GM23338 (cell line): ENCODE data around the gene MAST4. TPM values are rescaled to one million over a fixed set of nuclear protein-coding genes. Genes with fewer than 3 reads are reported as not detected.

Source experiments
- ATAC-seq: fragments of 200-7000 bp; cut with Tn5 transposase; 3 replicates; pipeline ENCODE4 v1.9.1; 2020
- DNase-seq: peaks from one replicate; pipeline ENCODE4 v3.0.0-alpha.2; 2015; ENCODE audit warnings: low spot score
- H2AFZ ChIP-seq: fragments of 200-600 bp; sonication (generic); 2 replicates; pipeline ENCODE4 v1.8.0; 2016; ENCODE audit warnings: antibody characterized with exemption, mild to moderate bottlenecking, moderate library complexity
- H3F3A ChIP-seq: fragments of 200-600 bp; sonication (generic); replicated peaks from 2 replicates; pipeline ENCODE4 v1.8.0; 2017; ENCODE audit warnings: antibody characterized with exemption, mixed run types, low read depth
- H3K27ac ChIP-seq: fragments of 200-600 bp; sonication (generic); 2 replicates; pipeline ENCODE4 v1.6.1; 2016; ENCODE audit warnings: low read depth
- H3K27me3 ChIP-seq: fragments of 200-600 bp; sonication (generic); 2 replicates; pipeline ENCODE4 v1.8.0; 2016; ENCODE audit warnings: mild to moderate bottlenecking, mixed run types, moderate library complexity; ENCODE audit not compliant: insufficient read depth
- H3K36me3 ChIP-seq: fragments of 200-600 bp; sonication (generic); 2 replicates; pipeline ENCODE4 v1.8.0; 2016; ENCODE audit warnings: mild to moderate bottlenecking; ENCODE audit not compliant: insufficient read depth
- H3K4me1 ChIP-seq: fragments of 200-600 bp; sonication (generic); 2 replicates; pipeline ENCODE4 v1.8.0; 2016; ENCODE audit warnings: mild to moderate bottlenecking, moderate library complexity; ENCODE audit not compliant: insufficient read depth
- H3K4me2 ChIP-seq: fragments of 200-600 bp; sonication (generic); 2 replicates; pipeline ENCODE4 v1.7.1; 2017; ENCODE audit warnings: mixed run types
- H3K4me3 ChIP-seq: fragments of 200-600 bp; sonication (generic); 2 replicates; pipeline ENCODE4 v1.6.1; 2016; ENCODE audit warnings: mixed run types
- H3K79me2 ChIP-seq: fragments of 200-600 bp; sonication (generic); replicated peaks from 2 replicates; pipeline ENCODE4 v1.8.0; 2017; ENCODE audit warnings: mild to moderate bottlenecking; ENCODE audit not compliant: insufficient read depth
- H3K9me2 ChIP-seq: fragments of 200-600 bp; sonication (generic); 2 replicates; pipeline ENCODE4 v1.8.0; 2017; ENCODE audit not compliant: insufficient read depth
- H4K20me1 ChIP-seq: fragments of 200-600 bp; sonication (generic); replicated peaks from 2 replicates; pipeline ENCODE4 v1.8.0; 2017; ENCODE audit warnings: mild to moderate bottlenecking; ENCODE audit not compliant: insufficient read depth
- H3K27ac Mint-ChIP-seq: 2 replicates; pipeline ENCODE4 v1.8.0; 2020; ENCODE audit warnings: inconsistent platforms, mild to moderate bottlenecking, moderate library complexity, mixed read lengths
- H3K27me3 Mint-ChIP-seq: 3 replicates; pipeline ENCODE4 v1.8.0; 2022; ENCODE audit warnings: low read depth, mild to moderate bottlenecking, moderate library complexity, mixed read lengths, inconsistent platforms; ENCODE audit not compliant: insufficient read depth, poor library complexity
- H3K36me3 Mint-ChIP-seq: 3 replicates; pipeline ENCODE4 v1.8.0; 2021; ENCODE audit warnings: low read depth, mild to moderate bottlenecking, inconsistent platforms, moderate library complexity, mixed read lengths
- H3K4me1 Mint-ChIP-seq: 3 replicates; pipeline ENCODE4 v1.8.0; 2020; ENCODE audit warnings: mild to moderate bottlenecking, inconsistent platforms, mixed read lengths
- H3K4me3 Mint-ChIP-seq: 3 replicates; pipeline ENCODE4 v1.8.0; 2021; ENCODE audit warnings: moderate library complexity, mild to moderate bottlenecking, inconsistent platforms, mixed read lengths
- H3K9me3 Mint-ChIP-seq: 3 replicates; pipeline ENCODE4 v1.8.0; 2020; ENCODE audit warnings: moderate library complexity, mild to moderate bottlenecking, inconsistent platforms, mixed read lengths
- EZH2 ChIP-seq: fragments of 200-600 bp; sonication (generic); IDR thresholded peaks from one replicate; pipeline ENCODE4 v1.8.0; 2017; ENCODE audit warnings: antibody characterized with exemption, mild to moderate bottlenecking, low read depth; ENCODE audit not compliant: unreplicated experiment
- EZH2phosphoT487 ChIP-seq: fragments of 200-600 bp; sonication (generic); IDR thresholded peaks from one replicate; pipeline ENCODE4 v1.8.1; 2018; ENCODE audit warnings: antibody characterized with exemption; ENCODE audit not compliant: unreplicated experiment
- JUNB ChIP-seq: IDR thresholded peaks from one replicate; pipeline ENCODE4 v1.6.1; 2016; ENCODE audit warnings: antibody characterized with exemption; ENCODE audit not compliant: unreplicated experiment
- NANOG ChIP-seq: IDR thresholded peaks from 2 replicates; pipeline ENCODE4 v1.6.1; 2016; ENCODE audit warnings: antibody characterized with exemption, borderline replicate concordance
- POLR2AphosphoS5 ChIP-seq: IDR thresholded peaks from 2 replicates; pipeline ENCODE4 v1.6.1; 2016; ENCODE audit warnings: antibody characterized with exemption, low read depth
- STAT1 ChIP-seq: IDR thresholded peaks from one replicate; pipeline ENCODE4 v1.6.1; 2016; ENCODE audit warnings: antibody characterized with exemption; ENCODE audit not compliant: unreplicated experiment
- ZNF114 ChIP-seq: fragments of 250-450 bp; sonication (Bioruptor Pico); IDR thresholded peaks from 2 replicates; pipeline ENCODE4 v1.5.0; 2020; ENCODE audit warnings: mild to moderate bottlenecking, moderate library complexity
- polyA plus RNA-seq: library from polyadenylated mRNA; unstranded; fragments of >200 nt; fragmentation: Nextera tagmentation; extraction: Ambion mirVana; gene quantifications from 2 replicates; pipeline ENCODE4 v1.2.1, GENCODE V29; 2016
- total RNA-seq: library from RNA; depleted of rRNA; stranded (reverse); fragments of >200 nt; shearing (Covaris generic); gene quantifications from 2 replicates; pipeline ENCODE4 v1.2.3, GENCODE V29; 2014
- TF ChIP-seq, protein P1 (sequence below): IDR thresholded peaks from 2 replicates; pipeline ENCODE4 v1.6.1; 2016; ENCODE audit warnings: antibody characterized with exemption

MAST4 gene
- total and polyA plus RNA-seq, 2 experiments from 2014 or later, result 3.6 to 8.5 TPM

DNA sequence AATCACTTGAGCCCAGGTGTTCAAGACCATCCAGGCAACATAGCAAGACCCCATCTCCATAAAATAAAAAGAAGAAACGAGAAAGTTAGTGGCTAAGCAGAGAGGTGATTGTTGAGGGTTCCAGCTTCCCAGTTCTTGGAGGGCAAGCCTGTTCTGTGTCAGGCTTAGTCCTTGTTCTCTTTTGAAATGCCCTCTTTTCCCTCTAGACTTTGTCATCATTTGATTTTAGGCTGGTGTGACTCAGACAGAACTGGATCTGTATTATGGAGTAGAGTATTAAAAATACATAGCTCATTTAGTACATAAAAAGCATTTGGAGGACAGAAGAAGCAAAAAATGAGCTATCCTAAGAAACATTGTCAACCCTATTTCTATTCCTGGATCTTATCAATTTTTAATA is 441.0 kb downstream of the MAST4 start (continued):
- TF ChIP-seq STAT1 (no peak), POLR2AphosphoS5 (no peak), ZNF114 (CRISPR knock-in tag) (no peak), NANOG (no peak), JUNB (no peak), EZH2phosphoT487 (no peak), EZH2 (no peak)

DNA sequence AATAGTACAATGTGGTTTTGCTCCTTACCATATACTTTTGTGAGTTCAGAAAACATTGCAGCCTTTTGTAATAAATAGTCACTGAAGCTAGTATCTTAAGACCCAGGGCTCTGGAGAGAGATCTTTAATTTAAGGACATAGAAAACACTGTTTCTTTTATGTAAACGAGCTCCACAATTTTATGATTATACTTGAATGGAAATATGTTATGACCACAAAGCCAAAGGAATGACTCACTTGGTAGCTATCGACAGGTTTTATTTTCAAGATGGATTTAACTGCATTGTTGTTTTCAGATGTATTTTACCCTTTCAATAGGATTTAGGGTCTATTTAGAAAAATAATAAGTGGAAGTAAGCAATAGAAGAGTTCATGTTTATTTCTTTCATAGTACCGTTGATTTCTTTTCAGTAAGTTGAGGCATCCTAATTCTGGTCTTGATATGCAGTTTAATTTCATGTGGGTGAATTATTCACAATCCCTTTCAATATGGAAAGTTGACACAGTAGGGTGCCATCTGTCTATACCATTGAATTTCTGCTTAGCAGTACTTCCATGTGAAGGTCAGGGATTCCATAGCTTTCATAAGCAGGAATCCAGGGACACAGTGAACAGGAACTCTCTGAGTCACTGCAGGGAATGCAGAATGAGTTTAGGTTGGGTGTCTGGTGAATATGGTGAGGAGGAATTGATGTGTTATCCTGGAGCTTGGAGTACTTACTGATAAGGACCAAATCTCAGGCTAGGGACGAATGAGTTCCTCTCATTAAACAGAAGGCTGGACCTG is 442.8 kb downstream of the MAST4 start:
- Histone ChIP-seq H2AFZ (no peak overlapping the region), H3K36me3 (no peaks in the 10 kb centered on the region), H3K27me3 (peaks cover 49% of the 10 kb centered on the region), H4K20me1 (peaks cover 5% of the 10 kb centered on the region; the same call in 1 of the 2 replicates), H3K27ac (no peak overlapping the region), H3K9me2 (no peaks in the 10 kb centered on the region), H3F3A (no peaks in the 10 kb centered on the region), H3K4me1 (peaks cover 30% of the 10 kb centered on the region), H3K4me3 (no peak overlapping the region), H3K4me2 (no peak overlapping the region), H3K79me2 (no peaks in the 10 kb centered on the region)
- Mint-ChIP-seq H3K4me1 (peaks cover 49% of the 10 kb centered on the region), H3K4me3 (no peak overlapping the region), H3K27me3 (no peaks in the 10 kb centered on the region), H3K36me3 (no peaks in the 10 kb centered on the region), H3K9me3 (no peaks in the 10 kb centered on the region), H3K27ac (no peak overlapping the region)
- DNase-seq (no peak), ATAC-seq (no peak)
- TF ChIP-seq STAT1 (no peak), ZNF114 (CRISPR knock-in tag) (no peak), POLR2AphosphoS5 (no peak)
- TF ChIP-seq, protein P1, sequence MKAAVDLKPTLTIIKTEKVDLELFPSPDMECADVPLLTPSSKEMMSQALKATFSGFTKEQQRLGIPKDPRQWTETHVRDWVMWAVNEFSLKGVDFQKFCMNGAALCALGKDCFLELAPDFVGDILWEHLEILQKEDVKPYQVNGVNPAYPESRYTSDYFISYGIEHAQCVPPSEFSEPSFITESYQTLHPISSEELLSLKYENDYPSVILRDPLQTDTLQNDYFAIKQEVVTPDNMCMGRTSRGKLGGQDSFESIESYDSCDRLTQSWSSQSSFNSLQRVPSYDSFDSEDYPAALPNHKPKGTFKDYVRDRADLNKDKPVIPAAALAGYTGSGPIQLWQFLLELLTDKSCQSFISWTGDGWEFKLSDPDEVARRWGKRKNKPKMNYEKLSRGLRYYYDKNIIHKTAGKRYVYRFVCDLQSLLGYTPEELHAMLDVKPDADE, result no peak

DNA sequence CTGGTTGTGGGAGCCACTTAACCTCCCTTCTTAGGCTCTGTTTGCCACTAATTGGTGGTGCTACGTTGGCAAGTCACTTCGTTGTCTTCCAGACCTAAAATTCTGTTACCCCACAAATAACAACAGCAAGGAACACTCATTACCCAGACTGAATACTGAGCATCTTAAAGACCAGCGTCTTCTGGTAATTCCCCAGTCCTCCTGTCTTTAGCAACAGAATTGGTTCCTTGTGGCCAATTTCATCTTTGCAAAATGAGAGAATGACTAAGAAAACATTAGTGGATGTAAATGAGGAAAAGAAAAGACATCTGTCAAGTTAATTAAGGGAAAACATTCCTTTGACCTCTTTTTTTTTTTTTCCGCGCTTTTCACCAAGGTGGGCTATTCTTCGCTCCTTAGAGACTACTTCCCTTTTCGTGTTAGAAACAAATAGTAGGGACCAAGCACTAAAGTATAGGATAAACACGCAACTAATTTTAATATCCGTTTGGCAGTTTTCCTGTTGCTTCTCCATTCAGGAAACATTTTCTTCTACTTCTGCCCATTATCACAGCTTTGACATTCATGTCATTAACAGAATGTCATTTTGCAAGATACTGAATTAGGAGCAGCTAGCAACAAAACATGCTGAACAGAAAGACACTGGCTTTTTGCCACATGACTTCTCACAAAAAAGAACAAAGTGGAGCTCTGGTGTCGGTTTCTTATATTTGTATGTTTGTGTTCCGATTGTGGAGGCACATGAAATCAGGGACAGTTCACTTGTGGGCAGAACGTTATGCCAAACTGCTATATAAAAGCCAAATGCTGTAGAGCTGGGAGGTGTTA is 446.2 kb downstream of the MAST4 start:
- peaks cover 25% of the 10 kb centered on the region for H3K4me1 Mint-ChIP-seq
- no peaks in the 10 kb centered on the region for H3K36me3 Mint-ChIP-seq
- Histone ChIP-seq H3K36me3 (no peaks in the 10 kb centered on the region), H3F3A (no peaks in the 10 kb centered on the region), H3K27ac (no peak overlapping the region), H3K9me2 (no peaks in the 10 kb centered on the region), H3K79me2 (no peaks in the 10 kb centered on the region), H2AFZ (no peak overlapping the region), H3K4me3 (no peak overlapping the region), H4K20me1 (peaks cover 5% of the 10 kb centered on the region; the same call in 1 of the 2 replicates), H3K4me2 (no peak overlapping the region), H3K27me3 (peaks cover 62% of the 10 kb centered on the region), H3K4me1 (peaks cover 13% of the 10 kb centered on the region)
- ATAC-seq, result peak; percentile 45
- no peaks in the 10 kb centered on the region for H3K9me3 Mint-ChIP-seq
- peak; percentile 50 for DNase-seq
- H3K27ac Mint-ChIP-seq, result no peak overlapping the region
- TF ChIP-seq NANOG (peak; percentile 21; the same call in 1 of the 2 replicates), ZNF114 (CRISPR knock-in tag) (no peak)
- no peaks in the 10 kb centered on the region for H3K27me3 Mint-ChIP-seq
- no peak overlapping the region for H3K4me3 Mint-ChIP-seq
